ENCODE results near the gene SERPINA6.
"Not testable (repeated sequence)": the region's sequence is repeated elsewhere in the genome, so short reads cannot be mapped to it uniquely, and the experiment has no call there.

SERPINA6 gene

GRCh38 chr14:94321421-94322271 lies 1.5 kb downstream of the SERPINA6 start:
- no peak for DNase-seq

DNA sequence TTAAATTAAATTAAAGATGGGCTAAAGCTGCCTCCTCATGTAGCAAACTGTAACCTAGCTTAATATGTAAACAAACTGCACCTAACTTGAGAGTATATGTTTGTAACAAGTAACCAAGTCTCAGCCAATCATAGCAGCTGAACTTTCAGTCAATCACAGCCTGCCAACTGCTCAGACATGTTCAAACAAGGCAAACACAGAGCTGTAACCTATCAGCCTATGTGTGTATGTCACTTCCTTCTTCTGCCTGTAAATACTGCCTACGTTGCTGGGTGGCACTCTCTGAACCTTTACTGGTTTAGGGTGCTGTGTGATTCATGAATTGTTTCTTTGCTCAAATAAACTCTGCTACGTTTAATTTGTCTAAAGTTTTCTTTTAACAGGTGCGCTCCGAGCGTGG lies 2.9 kb downstream of the SERPINA6 start:
- no peak for DNase-seq

- no peak for DNase-seq
Measured at GRCh38 chr14:94317259-94317658, 5.9 kb downstream of the SERPINA6 start.

DNA sequence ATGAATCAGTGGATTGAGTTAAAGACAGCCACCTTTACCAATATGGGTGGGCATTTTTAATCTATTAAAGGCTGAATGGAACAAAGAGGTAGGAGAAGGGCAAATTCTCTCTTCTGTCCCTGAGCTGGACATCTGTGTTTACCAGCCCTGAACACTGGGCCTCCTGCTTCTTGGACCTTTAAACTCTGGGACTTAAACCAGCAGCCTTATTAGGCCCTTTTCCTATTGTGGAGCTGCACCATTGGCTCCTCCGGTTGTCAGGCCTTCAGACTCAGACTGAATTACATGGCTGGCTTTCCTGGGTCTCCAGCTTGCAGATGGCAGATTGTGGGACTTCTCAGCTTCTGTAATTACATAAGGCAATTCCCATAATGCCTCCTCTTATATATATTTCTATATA lies 6.4 kb downstream of the SERPINA6 start:
- DNase-seq, result no peak

DNA sequence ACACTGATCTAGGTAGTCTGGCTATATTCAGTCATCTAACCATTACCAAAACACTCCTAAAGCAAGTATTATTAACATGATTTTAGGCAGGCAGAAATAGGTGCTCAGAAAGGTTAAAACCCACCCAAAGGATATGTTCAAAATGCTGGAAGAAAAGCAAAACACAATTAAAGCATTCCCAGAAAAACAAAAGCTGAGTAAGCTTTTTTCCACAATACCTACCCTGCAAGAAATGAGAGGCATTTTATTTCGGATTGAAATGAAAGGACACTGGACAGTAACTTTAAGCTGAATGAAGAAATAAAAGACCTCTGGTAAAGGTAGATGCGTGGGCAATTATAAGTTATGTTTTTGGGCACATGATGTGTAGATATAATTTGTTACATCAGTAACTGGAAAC lies 8.2 kb downstream of the SERPINA6 start:
- no peak for DNase-seq

- no peak for DNase-seq
Measured at GRCh38 chr14:94313991-94314655, 9.0 kb downstream of the SERPINA6 start.

- DNase-seq, result no peak
Measured at GRCh38 chr14:94312481-94313246, 10.5 kb downstream of the SERPINA6 start.

DNA sequence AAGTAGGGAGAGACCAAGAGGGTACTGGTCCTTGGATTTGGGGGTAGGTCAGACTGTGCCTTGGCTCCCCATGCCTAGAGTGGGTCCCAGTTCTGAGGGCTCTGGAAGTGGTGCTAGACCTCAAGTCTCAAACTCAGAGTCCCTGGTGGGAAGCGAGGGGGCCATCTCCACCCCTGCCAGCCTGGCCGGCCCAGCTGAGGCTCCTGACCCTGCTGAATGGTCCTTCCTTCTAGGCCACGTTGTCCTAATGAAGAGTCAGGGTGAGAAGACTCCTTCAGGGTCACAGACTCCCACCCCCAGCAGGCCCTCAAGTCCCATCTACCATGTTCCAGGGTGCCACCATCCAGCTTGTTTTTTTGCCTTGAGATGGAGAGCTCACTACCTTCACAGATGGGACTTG lies 12.9 kb downstream of the SERPINA6 start:
- DNase-seq, result no peak

- DNase-seq, result no peak
Measured at GRCh38 chr14:94309721-94310120, 13.4 kb downstream of the SERPINA6 start.

DNA sequence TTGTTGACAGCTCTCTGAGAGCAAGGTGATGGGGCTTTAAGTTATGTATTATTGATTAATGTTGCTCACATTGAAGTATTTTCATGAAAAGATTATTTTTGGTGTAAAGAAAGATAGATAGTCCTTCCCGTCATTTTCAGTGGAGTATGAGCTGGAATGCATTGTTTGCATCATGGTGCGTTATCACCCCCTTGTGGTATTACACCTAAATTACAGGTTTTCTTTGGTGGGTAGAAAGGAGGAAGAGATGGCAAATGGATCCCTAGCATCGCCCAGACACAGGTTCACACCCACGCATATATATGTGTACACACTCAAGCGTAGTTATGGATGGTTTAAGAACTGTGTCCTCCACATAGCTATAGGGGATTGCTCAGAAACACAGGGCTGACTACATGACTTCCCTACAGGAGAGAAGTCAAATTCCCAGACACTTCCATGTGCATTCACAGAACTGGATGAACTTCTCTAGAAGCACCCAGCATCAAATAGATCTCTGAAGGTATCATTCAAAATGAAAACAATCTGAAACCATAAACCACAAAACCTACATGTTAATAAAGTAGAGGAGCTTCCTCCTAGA lies 15.6 kb downstream of the SERPINA6 start:
- DNase-seq, result no peak

DNA sequence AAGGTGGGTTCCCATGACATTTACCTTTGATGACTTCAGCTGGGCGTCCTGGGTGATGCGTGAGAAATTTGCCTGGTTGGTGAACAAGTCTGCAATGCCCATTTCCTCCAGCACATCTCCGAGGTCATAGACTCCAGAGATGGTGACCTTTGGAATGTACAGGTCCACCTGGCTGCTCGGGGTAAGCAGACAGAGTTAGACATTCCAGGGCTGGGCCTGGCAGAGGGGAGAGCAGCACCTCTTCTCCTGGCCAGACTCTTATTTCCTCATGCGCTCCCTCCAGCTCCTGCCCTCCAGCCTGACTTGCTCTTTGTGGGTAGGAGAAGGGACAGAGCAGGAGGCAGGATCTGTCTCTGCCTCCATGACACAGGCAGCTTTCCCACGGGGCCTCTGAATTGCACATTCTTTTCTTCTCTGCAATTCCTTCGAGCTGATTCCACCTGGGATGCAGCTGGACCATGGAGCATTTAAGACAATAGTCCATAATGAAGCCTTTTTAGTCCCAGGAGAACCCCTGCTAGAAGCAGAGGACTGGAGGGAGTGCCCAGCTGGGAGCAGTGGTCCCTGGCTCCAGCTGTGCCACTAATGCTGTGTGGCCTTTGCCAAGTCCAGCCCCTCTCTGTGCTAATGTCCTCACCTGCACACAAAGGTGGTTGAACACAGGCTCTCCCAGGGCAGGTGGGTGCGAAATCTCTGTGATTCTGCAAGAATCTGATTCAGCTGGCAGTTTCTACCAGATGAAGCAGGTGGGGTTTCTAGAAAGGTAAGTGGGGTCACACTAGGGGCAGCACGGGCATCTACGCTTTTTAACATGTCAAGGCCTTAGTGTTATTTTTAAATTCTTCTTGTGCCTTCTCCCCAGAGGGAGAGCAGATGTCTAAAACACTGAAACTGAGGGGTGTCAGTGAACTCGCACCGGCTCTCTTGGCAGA lies 16.8 kb downstream of the SERPINA6 start:
- no peak for DNase-seq

- DNase-seq, result no peak
Measured at GRCh38 chr14:94305620-94306019, 17.5 kb downstream of the SERPINA6 start.

- DNase-seq, result no peak
Measured at GRCh38 chr14:94304243-94304642, 18.9 kb downstream of the SERPINA6 start.

GRCh38 chr14:94303111-94303510 lies 20.0 kb downstream of the SERPINA6 start:
- no peak for DNase-seq

GRCh38 chr14:94298130-94298529 lies 25.0 kb downstream of the SERPINA6 start:
- DNase-seq, result no peak

DNA sequence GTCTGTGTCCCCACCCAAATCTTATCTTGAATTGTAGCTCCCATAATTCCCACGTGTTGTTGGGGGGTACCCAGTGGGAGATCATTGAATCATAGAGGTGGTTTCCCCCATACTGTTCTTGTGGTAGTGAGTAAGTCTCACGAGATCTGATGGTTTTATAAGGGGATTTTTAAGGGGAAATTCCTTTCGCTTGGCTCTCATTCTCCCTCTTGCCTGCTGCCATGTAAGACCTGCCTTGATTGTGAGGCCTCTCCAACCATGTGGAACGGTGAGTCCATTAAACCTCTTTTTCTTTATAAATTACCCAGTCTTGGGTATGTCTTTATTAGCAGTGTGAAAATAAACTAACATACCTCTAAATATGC lies 27.0 kb downstream of the SERPINA6 start:
- not testable (repeated sequence) for DNase-seq

GRCh38 chr14:94295360-94296180 lies 27.6 kb downstream of the SERPINA6 start:
- DNase-seq, result no peak

- no peak for DNase-seq
Measured at GRCh38 chr14:94293578-94293924, 29.6 kb downstream of the SERPINA6 start.

GRCh38 chr14:94292872-94293577 lies 30.1 kb downstream of the SERPINA6 start, which contains the start of gene SERPINA10:
Gene SERPINA10 (minus strand): TSS chr14:94293268. CDS start chr14:94290593, 2,675 bp downstream.
- DNase-seq, result no peak

- no peak for DNase-seq
Measured at GRCh38 chr14:94292526-94292871, 30.6 kb downstream of the SERPINA6 start.
